GF-D8 (cell line): ENCODE data around the gene ABCC1.
"Not testable (repeated sequence)": the region's sequence is repeated elsewhere in the genome, so short reads cannot be mapped to it uniquely, and the experiment has no call there.

Source experiments
- DNase-seq: peaks from one replicate; lab custom pipeline; 2025; lab: John Stamatoyannopoulos, UW

ABCC1 gene

DNA sequence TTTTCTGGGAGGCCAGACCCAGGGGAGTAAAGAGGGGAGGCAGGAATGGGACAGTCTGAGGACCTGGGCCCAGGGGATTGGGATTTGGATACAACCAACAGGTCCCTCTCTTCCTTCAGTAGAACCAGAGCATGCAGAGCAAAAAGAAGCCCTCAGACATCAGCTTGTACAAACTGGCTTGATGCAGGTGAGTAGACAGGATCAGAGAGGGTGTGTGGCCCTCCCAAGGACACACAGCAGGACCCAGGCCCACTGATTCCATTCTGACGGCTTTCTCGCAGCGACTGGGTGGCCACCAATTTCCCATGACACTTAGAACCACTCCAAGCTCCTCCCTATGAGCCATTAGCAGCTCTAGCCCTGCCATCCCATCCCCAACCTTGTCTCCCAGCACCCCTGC lies 210.2 kb downstream of the ABCC1 start:
- no peak for DNase-seq

DNA sequence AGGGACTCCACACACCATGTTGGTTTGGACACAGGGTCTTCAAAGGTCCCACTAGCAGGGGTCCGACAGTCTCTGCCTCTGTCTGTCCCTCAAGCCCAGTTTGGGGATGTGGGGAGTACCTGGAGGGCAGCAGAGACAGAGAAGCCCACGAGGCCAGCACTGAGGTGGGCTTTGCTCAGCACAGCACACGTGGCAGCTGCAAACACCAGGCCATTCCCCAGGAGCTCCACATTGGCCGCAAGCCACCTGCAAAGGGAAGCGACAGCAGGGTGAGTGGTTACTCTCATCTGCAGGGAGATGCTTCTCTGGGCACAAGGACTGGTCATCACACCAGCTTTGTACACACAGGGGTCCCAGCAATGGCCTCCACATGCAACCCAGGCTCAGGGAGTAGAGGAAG lies 211.9 kb downstream of the ABCC1 start:
- no peak for DNase-seq

DNA sequence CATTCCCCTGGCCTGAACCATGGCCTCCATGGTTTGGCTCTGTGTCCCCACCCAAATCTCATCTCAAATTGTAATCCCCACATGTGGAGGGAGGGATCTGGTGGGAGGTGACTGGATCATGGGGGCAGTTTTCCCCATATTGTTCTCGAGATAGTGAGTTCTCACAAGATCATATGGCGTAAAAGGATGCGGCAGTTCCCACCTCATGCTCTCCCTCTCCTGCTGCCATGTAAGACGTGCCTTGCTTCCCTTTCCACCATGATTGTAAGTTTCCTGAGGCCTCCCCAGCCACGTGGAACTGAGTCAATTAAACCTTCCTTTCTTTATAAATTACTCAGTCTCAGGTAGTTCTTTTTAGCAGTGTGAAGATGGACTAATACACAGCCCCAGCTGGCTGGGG lies 212.4 kb downstream of the ABCC1 start:
- not testable (repeated sequence) for DNase-seq

DNA sequence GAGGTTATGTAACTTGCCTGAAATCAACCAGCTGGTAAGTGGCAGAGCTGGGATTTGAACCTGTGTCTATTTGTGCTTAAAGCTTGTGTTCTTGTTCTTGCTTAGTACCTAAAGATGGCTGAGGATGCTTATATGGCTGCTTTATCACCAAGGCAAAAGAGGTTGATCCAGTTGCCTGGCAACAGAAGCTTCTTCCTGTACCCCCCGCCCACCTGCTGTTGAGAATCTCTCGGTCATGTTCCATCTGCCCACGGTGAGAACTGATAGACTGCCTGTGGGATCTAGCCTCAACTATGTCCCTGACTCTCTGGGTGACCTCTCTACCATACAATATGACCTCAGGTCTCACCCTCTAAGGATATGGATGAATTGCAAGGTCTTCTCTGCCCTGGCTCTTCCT lies 213.2 kb downstream of the ABCC1 start:
- DNase-seq, result no peak

DNA sequence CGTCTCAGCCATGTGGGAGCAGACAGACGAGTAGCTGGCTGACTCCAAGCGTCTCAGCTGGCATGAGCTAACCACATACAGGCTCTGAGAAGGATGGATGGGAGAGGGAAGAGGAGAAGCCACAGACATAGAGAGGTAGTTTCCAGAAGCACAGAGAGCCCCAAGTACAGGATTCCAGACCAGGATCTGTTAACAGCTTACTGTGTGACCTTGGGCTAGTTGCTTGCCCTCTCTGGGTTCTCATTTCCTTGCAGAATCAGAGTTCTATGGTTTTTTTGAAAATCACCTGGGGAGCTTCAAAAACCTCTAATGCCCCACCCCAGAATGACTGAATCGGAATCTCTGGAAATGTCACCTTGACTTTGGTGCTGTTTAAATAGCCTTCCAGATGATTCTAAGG lies 213.7 kb downstream of the ABCC1 start:
- DNase-seq, result no peak

DNA sequence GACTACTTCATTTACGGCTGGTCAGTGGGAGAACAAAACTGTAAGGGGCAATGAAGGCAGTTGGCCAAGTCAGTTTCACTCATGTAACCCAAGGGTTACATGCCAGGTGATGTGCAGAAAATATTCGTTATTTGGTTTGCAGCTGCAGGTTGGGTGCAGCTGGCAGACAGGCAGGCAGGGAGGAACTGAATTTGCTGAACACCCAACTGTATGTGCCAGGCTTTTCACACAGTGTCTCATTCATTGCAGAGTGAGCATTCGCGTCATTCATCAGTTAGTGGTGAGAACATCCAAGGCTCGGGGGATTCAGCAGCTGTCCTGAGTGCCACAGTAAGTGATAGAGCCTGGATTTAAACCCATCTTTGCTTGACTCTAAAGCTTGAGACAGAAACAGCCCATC lies 214.2 kb downstream of the ABCC1 start:
- DNase-seq, result no peak

DNA sequence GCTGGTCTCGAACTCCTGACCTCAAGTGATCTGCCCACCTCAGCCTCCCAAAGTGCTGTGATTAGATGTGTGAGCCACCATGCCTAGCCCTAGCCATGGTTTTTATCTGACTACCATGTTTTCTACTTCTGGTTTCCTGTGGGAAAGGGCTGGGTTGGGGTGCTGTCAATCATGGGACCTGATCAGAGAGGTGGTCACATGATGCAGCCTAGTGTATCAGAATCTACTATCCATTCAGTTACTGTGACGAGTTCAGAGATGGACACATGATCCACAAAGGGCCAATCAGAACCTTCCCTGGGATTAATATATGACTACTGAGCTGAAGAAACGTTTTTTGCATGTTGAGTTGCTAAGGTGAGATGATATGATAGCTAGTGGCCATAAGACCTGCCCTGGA lies 214.8 kb downstream of the ABCC1 start:
- no peak for DNase-seq

DNA sequence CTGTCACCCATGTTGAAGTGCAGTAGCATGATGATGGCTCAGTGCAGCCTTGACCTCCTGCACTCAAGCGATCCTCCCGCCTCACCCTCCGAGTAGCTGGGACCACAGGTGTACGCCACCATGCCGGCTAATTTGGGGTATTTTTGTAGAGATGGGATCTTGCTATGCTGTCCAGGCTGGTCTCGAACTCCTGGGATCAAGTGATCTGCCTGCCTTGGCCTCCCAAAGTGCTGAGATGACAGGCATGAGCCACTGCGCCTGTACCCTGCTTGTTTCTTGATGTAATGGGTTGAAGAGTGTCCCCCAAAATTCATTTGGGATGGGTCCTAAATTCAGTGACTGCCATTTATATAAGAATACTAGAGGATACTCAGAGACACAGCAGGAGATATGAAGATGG lies 216.7 kb downstream of the ABCC1 start:
- no peak for DNase-seq

DNA sequence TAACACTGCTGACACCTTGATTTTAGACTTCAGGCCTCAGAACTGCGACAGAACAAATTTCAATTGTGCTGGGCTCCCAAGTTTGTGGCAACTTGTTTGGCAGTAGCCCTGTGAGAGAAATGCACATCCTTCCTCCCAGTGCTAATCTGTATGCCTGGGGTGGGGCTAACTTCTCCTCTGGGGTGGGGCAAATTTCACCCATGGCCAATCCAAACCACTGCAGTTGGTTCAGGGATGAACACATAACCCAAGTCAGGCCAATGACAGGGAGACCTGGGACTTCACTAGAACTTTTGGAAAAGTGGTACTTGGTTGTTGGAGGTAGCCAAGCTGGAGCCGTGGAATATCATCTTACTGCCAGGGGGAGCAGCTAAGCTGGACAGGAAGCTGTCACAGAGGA lies 217.5 kb downstream of the ABCC1 start:
- DNase-seq, result no peak

DNA sequence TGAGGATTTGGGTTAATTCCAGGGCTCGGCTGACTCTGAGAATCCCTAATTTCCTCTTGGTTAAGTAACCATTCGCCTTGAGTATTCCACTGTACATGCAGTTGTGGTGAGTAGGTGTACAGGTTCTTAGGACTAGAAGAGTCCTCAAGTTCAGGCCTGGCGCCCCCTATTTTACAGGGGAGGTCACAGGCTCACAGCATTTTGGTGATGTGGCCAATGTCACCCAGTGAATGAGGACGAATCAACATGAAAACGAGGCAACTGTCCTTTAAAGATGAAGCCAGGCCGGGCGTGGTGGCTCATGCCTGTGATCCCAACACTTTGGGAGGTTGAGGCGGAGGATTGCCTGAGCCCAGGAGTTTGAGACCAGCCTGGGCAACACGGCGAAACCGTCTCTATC lies 218.5 kb downstream of the ABCC1 start:
- no peak for DNase-seq

DNA sequence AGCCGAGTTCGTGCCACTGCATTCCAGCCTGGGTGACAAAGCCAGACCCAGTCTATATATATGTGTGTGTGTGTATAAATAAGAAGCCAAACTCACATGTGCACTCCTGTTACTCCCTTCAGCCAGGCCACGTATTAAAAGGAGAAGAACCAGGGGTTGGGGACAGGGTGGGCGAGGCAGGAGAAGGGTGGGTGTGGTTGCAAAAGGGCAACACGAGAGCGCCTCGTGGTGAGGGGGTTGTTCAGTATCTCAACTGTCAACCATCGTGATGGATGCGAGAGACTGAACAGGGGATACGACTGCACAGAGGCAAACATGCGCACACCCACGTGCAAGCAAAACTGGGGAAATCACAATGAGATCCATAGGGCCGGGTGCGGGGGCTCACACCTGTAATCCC lies 219.0 kb downstream of the ABCC1 start:
- no peak for DNase-seq

DNA sequence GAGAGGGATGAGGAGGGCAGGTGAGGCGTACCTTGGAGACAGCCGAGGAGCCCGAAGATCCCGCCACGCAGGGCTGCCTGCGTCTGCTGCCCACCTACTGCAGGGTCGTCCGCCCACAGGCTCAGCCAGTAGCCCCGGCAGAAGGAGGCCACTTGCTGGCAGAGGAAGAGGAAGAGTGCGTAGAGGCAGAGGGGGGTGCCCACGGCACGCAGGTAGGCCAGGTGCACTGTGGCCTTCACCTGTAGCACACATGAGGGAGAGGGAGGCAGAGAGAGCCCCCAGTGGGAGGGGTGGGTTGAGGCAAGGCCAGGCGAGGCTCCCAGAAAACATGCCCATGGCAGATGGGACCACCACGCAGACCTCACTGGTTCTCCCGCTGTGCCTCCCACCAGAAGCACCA lies 220.2 kb downstream of the ABCC1 start:
- no peak for DNase-seq

DNA sequence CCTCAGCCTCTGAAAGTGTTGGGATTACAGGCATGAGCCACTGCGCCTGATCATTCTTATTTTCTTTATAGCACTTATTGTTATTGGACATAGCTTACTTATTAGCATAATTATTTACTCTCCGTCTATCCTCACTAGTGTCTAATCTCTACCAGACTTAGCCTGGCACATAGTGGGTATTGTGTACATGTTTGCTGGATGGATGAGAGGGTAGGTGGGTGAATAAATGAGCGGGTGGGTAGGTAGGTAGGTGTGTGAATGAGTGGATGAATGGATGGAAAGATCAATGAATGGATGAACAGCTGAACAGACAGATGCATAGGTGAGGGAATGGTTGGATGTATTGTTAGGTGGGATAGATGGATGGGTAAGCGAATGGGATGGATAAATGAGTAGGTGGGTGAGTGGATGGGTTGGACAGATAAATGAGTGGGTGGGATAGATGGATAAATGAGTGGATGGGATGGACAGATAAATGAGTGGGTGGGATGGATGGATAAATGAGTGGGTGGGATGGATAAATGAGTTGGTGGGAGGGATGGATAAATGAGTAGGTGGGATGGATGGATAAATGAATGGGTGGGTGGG lies 222.0 kb downstream of the ABCC1 start:
- no peak for DNase-seq

DNA sequence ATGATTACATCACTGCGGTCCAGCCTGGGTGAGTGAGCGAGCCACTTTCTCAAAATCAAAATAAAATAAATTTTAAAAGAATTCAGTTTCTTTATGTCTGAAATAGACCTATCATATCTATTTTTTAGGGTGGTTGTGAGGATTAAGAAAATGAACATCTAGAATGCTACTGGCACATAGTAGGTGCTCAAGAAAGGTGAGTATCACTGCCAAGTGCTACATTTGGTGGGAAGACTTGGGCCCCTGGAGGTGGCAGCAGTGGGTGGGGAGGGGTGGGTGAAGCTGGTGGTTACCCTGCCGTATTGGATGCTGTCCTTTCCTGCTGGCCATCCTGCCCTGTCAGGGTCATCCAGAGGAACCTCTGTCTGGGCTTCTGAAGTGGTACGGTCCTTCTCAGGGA lies 223.6 kb downstream of the ABCC1 start:
- DNase-seq, result no peak

DNA sequence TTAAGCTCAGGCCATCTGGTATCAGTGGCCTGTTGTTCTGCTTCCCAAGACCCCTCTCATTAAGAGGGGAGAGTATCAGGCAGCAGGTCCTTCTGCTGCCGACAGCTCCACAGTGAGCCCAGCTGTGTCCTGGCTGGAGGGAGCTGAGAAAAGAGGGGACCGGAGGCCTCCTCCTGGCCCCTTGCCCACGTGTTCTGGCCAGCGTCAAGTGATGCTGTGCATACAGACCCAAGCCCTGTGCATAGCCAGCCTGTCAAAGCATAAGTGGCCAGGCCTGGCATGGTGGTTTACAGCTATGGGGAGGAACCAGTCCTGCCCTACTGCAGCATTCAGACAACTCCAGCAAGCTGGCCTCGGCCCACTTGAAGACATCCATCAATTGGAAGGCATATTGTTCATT lies 225.9 kb downstream of the ABCC1 start:
- DNase-seq, result no peak

DNA sequence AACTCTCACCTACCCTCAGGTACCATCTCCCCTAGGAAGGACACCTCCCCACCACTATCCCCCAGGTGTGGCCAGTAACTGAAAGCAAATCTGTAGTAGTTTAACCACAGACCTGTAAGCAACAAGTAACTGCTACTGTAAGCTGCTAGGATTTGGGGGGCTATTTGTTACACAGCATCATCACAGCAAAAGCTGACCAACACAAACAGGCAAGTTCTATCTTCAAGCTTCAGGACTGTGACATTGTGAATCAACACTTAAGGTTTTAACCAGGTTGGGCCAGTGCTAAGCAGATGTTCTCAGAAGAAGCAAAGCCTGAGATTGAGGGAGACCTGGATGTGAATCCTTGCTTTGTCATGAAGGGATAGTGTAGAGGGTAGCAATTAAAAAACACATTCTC lies 226.9 kb downstream of the ABCC1 start:
- DNase-seq, result no peak

DNA sequence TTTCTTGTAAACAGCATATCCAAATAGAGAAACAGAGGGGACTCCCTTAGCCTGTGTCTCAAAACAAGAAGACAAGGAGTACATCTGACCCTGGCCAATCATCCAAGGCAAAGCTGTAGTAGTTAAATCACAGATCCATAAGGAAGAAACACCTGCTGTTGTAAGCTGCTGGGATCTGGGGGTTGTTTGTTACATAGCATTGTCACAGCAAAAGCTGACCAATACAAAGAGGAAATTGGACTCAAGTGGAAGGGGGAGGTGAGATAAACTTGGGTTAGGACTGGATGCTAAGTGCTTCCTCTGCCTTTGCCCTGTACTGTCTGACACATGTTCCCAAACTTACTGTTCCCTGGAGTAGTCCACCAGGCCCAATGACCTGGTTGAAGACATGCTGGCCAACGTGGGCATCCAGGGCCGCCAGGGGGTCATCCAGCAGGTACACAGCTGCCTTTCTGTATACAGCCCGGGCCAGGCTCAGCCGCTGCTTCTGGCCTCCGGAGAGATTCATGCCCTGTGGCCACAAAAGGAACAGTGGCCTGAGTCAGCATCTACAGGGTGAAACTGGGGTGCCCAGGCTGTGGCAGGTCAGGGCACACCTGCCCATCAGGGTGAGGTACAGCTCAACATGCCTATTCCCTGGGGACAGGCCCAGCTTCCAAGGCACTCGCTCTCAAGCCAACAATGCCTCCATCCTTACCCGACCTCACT lies 229.2 kb downstream of the ABCC1 start:
- no peak for DNase-seq

DNA sequence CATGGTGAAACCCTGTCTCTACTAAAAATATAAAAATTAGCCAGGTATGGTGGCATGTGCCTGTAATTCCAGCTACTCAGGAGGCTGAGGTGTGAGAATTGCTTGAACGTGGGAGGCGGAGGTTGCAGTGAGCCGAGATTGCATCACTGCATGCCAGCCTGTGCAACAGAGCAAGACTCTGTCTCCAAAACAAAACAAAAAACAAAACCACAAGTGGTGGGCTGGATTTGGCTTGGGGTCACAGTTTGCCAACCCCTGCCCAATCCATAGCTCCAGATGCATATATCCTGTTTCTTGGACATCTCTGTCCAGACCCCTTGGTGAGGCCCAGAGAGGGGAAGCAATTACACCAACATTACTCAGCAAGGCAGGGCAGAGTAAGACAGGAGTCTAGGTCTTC lies 232.3 kb downstream of the ABCC1 start:
- DNase-seq, result not testable (repeated sequence)

DNA sequence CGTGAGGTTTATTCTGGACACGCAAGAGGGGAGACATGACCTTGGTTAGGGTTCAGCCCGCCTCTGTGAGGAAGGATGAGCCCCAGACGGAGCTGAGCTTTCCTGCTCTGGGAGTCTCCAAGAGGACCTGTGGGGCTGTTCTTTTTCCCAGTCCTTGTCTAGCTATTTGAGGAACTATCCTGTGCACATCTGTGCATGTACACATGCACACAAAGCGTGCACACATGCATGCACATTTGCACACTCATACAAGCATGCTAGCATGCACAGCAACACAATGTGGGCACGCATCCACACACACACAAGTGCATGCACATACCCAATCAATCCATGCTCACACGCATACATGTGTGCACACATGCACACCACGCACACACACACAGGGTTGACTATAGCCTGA lies 233.5 kb downstream of the ABCC1 start:
- no peak for DNase-seq

DNA sequence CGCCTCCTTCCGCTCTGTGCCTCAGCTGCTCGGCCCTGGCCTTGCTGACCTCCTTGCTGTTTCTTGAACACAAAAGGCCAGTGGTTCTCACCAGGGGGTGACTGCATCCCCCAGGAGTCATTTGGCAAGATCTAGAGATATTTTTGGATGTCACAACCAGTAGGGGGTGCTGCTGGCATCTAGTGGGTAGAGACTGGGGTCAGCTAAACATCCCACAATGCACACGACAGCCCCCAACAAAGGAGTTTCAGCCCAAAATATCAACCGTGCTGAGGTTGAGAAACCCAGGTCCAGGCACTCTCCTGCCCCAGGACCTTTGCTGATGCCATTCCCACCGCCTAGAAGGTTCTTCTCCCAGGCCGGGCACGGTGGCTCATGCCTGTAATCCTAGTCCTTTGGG lies 234.1 kb downstream of the ABCC1 start:
- no peak for DNase-seq

DNA sequence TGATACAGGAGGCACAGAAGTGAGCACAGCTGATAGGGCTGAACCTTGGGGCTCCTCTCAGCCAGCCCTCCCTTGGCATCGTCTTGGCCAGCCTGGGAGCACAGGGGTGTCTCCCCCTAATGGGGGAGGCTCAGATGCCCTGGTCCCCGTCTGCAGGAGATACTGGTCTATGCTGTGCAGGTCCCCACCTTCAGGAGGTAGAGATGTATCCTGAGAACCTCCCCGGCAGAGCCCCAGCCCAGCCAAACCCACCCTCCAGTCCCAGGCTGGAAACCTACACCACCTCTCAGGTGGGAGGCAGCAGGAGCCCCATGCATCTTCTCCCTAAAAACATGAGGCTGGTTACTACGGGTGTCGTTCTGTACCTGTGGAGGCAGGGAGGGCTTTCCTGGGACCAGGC lies 235.2 kb downstream of the ABCC1 start:
- no peak for DNase-seq

DNA sequence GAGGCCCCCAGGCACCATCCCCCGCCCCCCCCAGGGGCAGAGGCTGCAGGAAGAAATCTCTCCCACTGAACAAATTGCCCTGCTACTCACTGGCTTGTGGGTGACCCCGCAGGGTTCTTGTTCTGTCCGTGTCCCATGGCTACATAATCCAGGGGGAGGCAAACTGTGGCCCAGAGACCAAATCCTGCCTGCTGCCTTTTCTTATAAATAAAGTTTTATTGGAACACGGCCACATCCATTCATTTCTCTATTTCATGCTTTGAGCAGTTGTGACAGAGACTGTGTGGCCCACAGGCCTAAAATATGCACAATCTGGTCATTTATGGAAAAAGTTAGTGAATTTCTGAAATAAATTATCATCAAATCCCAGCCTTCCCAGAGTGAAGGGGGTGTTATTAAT lies 235.7 kb downstream of the ABCC1 start:
- no peak for DNase-seq

DNA sequence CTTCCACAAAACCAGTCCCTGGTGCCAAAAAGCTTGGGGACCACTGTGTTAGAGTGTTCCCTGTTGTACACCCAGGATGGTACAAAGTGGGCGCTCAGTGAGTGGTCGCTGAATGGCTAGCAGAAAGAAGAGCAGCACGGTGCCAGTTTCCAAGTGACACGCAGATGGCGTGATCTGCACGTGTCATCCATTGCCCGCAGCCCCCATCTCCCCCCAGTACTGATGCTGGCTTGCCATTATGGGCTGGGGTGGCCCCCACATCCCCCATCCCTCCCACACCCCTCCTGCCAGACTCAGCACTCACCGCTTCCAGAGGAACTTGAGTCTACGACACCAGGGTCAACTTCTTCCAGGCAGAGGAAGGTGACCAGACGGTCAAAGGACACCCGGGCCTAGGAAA lies 237.4 kb downstream of the ABCC1 start:
- DNase-seq, result no peak

DNA sequence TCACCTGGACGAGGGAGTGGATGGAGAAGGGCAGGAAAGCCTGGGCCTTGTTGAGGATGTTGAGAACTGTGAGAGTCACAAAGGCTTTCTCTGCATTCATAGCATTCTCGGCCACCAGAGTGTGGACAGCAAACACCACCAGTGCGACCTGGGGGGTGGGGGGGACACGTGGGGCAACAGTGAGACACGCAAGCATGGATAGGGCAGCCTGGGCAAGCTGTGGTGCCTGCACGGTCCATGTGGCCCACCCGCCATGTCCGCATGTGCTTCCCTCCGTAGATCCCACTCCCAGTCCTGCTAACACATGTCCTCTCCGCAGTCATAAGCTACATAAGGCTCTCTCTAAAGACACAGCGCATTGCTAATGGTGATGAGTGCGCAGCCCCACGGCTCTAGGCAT lies 239.4 kb downstream of the ABCC1 start:
- no peak for DNase-seq
